Fibroblast of pulmonary artery (primary cell): ENCODE measurements around the gene PCSK1N.

ENCODE experiments used
- DNase-seq: peaks from one replicate; pipeline ENCODE4 v3.0.0-alpha.2; 2010; ENCODE audit warnings: low read depth
- H3K4me3 ChIP-seq: replicated peaks from 2 replicates; pipeline ENCODE4 v1.5.1; 2011; ENCODE audit warnings: low read depth, mild to moderate bottlenecking, control low read depth, low read length, moderate library complexity
- CTCF ChIP-seq: IDR thresholded peaks from 2 replicates; pipeline ENCODE4 v1.5.1; 2011; ENCODE audit warnings: mild to moderate bottlenecking, control low read depth, low read length, inconsistent platforms; ENCODE audit errors: missing control alignments

The PCSK1N gene

GRCh38 chrX:48787505-48788443 lies 47.6 kb downstream of the PCSK1N start:
- no peak overlapping the region for H3K4me3 ChIP-seq
- DNase-seq = no peak
- no peak for TF ChIP-seq CTCF

GRCh38 chrX:48786825-48787504 lies 48.4 kb downstream of the PCSK1N start:
- no peak overlapping the region for H3K4me3 ChIP-seq
- TF ChIP-seq CTCF = no peak
- no peak for DNase-seq

GRCh38 chrX:48786341-48786800 lies 49.0 kb downstream of the PCSK1N start, which contains the start of gene GATA1:
Gene GATA1, plus strand, starts transcription at chrX:48786590. Its CDS starts 4,520 bp downstream, at chrX:48791110.
- no peak for TF ChIP-seq CTCF
- no peak for DNase-seq
- H3K4me3 ChIP-seq = no peak within 1 kb of the TSS

- no peak for DNase-seq
- H3K4me3 ChIP-seq = no peak overlapping the region
- TF ChIP-seq CTCF = no peak
Measured at GRCh38 chrX:48785540-48786214, 49.7 kb downstream of the PCSK1N start.

GRCh38 chrX:48785186-48785539 lies 50.2 kb downstream of the PCSK1N start:
- no peak for TF ChIP-seq CTCF

GRCh38 chrX:48784726-48785125 lies 50.7 kb downstream of the PCSK1N start:
- no peak for DNase-seq
- H3K4me3 ChIP-seq = no peak overlapping the region
- TF ChIP-seq CTCF = no peak

More at GRCh38 chrX:48785186-48785539, 50.2 kb downstream of the PCSK1N start:
- no peak overlapping the region for H3K4me3 ChIP-seq
- DNase-seq = no peak
